CD14-positive monocyte (primary cell): ENCODE measurements around the gene DENND6B. TPM values are rescaled to one million over a fixed set of nuclear protein-coding genes. Genes with fewer than 3 reads are reported as not detected.
A peak's percentile ranks its signal among the peaks of the same experiment; 100 is the strongest.

Experiments used
- DNase-seq, 3 donors: peaks; one replicate each; pipeline ENCODE4 v3.0.0-alpha.2; 2011 to 2022
- H2AFZ ChIP-seq: 2 replicates; pipeline ENCODE4 v1.6.0; 2012; ENCODE audit warnings: mild to moderate bottlenecking, low read depth, low read length, inconsistent platforms; ENCODE audit not compliant: insufficient read depth, poor library complexity, severe bottlenecking
- H3K27ac ChIP-seq, 2 donors: 1 replicate in 1 of 2; 2 replicates in 1 of 2; pipeline ENCODE4 v1.5.1; 2012 to 2013; ENCODE audit warnings: low read length in 2 of 2, control low read depth in 1 of 2, inconsistent platforms in 1 of 2, low read depth in 1 of 2, mild to moderate bottlenecking in 1 of 2
- H3K27me3 ChIP-seq, 2 donors: one replicate each; pipeline versions ENCODE4 v1.6.0 to v1.6.1; 2011 to 2013; ENCODE audit warnings: low read length in 2 of 2; ENCODE audit not compliant: control insufficient read depth in 2 of 2, insufficient read depth in 2 of 2
- H3K36me3 ChIP-seq, 2 donors: replicated peaks in 1 of 2; 1 replicate in 1 of 2; 2 replicates in 1 of 2; pipeline versions ENCODE4 v1.5.1 to v1.6.1; 2012 to 2013; ENCODE audit warnings: low read length in 2 of 2, control low read depth in 1 of 2, inconsistent platforms in 1 of 2, mild to moderate bottlenecking in 1 of 2; ENCODE audit not compliant: insufficient read depth in 2 of 2, control insufficient read depth in 1 of 2
- H3K4me1 ChIP-seq, 2 donors: 1 replicate in 1 of 2; 2 replicates in 1 of 2; pipeline versions ENCODE4 v1.5.1 to v1.6.1; 2012 to 2013; ENCODE audit warnings: low read length in 2 of 2, control low read depth in 1 of 2, inconsistent platforms in 1 of 2, mild to moderate bottlenecking in 1 of 2, moderate library complexity in 1 of 2; ENCODE audit not compliant: insufficient read depth in 2 of 2, control insufficient read depth in 1 of 2
- H3K4me2 ChIP-seq: replicated peaks from 2 replicates; pipeline ENCODE3; 2012; ENCODE audit warnings: low read length, moderate library complexity, mild to moderate bottlenecking; ENCODE audit not compliant: poor library complexity, severe bottlenecking; ENCODE audit errors: extremely low read depth
- H3K4me3 ChIP-seq, 3 experiments: fragments of 200-600 bp in 1 of 3; sonication (generic) in 1 of 3; replicated peaks in 1 of 3; 1 replicate in 2 of 3; 2 replicates in 1 of 3; pipeline ENCODE4 v1.5.1; 2011 to 2013; ENCODE audit warnings: low read length in 3 of 3, mild to moderate bottlenecking in 3 of 3, control low read depth in 2 of 3, low read depth in 2 of 3, inconsistent platforms in 1 of 3, moderate library complexity in 1 of 3
- H3K79me2 ChIP-seq: 2 replicates; pipeline ENCODE4 v1.6.0; 2012; ENCODE audit warnings: mild to moderate bottlenecking, control low read depth, inconsistent platforms, low read length, moderate library complexity; ENCODE audit not compliant: insufficient read depth
- H3K9ac ChIP-seq: 2 replicates; pipeline ENCODE4 v1.6.0; 2017; ENCODE audit warnings: low read length, mild to moderate bottlenecking; ENCODE audit not compliant: insufficient read depth, poor library complexity, severe bottlenecking
- H3K9me3 ChIP-seq, 2 donors: replicated peaks in 1 of 2; 1 replicate in 1 of 2; 2 replicates in 1 of 2; pipeline versions ENCODE4 v1.5.1 to v1.6.1; 2012 to 2013; ENCODE audit warnings: low read length in 2 of 2, control low read depth in 1 of 2; ENCODE audit not compliant: control insufficient read depth in 1 of 2, insufficient read depth in 1 of 2
- H4K20me1 ChIP-seq: 2 replicates; pipeline ENCODE4 v1.6.0; 2012; ENCODE audit warnings: mild to moderate bottlenecking, low read length, control low read depth, moderate library complexity; ENCODE audit not compliant: insufficient read depth
- H3K27ac Mint-ChIP-seq, 7 donors: one replicate each; pipeline ENCODE4 v1.8.0; 2020; ENCODE audit warnings: mild to moderate bottlenecking in 7 of 7, mixed read lengths in 7 of 7, moderate library complexity in 6 of 7, inconsistent platforms in 2 of 7
- H3K27me3 Mint-ChIP-seq, 3 donors: one replicate each; pipeline ENCODE4 v1.8.0; 2021 to 2022; ENCODE audit warnings: low read depth in 3 of 3, mild to moderate bottlenecking in 3 of 3, mixed read lengths in 3 of 3, moderate library complexity in 3 of 3, inconsistent platforms in 1 of 3
- H3K36me3 Mint-ChIP-seq, 2 donors: one replicate each; pipeline ENCODE4 v1.8.0; 2020; ENCODE audit warnings: mixed read lengths in 2 of 2, inconsistent platforms in 1 of 2, mild to moderate bottlenecking in 1 of 2
- H3K4me1 Mint-ChIP-seq: one replicate; pipeline ENCODE4 v1.8.0; 2020; ENCODE audit warnings: mild to moderate bottlenecking, mixed read lengths
- H3K4me3 Mint-ChIP-seq, 2 donors: one replicate each; pipeline ENCODE4 v1.8.0; 2020; ENCODE audit warnings: mild to moderate bottlenecking in 2 of 2, mixed read lengths in 2 of 2, moderate library complexity in 1 of 2
- H3K9me3 Mint-ChIP-seq, 7 donors: one replicate each; pipeline ENCODE4 v1.8.0; 2020 to 2022; ENCODE audit warnings: mixed read lengths in 7 of 7, mild to moderate bottlenecking in 6 of 7, moderate library complexity in 6 of 7, inconsistent platforms in 2 of 7
- CTCF ChIP-seq: fragments of 200-600 bp; IDR thresholded peaks from one replicate; pipeline ENCODE4 v1.8.0; 2022; ENCODE audit warnings: antibody characterized with exemption, mild to moderate bottlenecking
- WGBS: methylation state at CpG from one replicate; pipeline ENCODE4 v1.1.5; 2013; ENCODE audit warnings: missing lambda C conversion rate; ENCODE audit not compliant: insufficient coverage; 5-methylcytosine and 5-hydroxymethylcytosine counted together
- intact Hi-C, 2 donors: fragments of 100-400 bp; cut with micrococcal nuclease; formaldehyde crosslinking; loops; one replicate each; pipeline versions ENCODE4 v1.15.0 to v1.15.1; 2023
- polyA plus RNA-seq, 3 donors: library from polyadenylated mRNA; depleted of rRNA in 1 of 3; unstranded in 2 of 3; stranded (reverse) in 1 of 3; fragments of 300-500 nt in 2 of 3; fragments of >200 nt in 1 of 3; fragmentation: Illumina TruSeq in 2 of 3; gene quantifications; 1 replicate in 2 of 3; 2 replicates in 1 of 3; pipeline ENCODE4 v1.2.3, GENCODE V29; 2012 to 2021

The DENND6B gene
- polyA plus RNA-seq, 3 donors = 1.7 to 10.6 (median 2.1) TPM

- DNase-seq = no peak
- no peaks in the 10 kb centered on the region for H3K4me1 ChIP-seq
- H3K4me2 ChIP-seq = no peak overlapping the region
- WGBS = 100% methylated on average over 1 of the region's 8 CpGs
- TF ChIP-seq CTCF = no peak
- Mint-ChIP-seq H3K4me1 (peaks cover 3% of the 10 kb centered on the region), H3K36me3 (peaks cover 34 to 53% of the 10 kb centered on the region in 2 donors), H3K4me3 (no peak overlapping the region), H3K27ac (peak overlapping the region in 1 of 7 donors; percentile 31), H3K9me3 (peaks cover 0 to 3% (median 0%) of the 10 kb centered on the region in 7 donors), H3K27me3 (no peaks in the 10 kb centered on the region)
- H3K27me3 ChIP-seq = no peaks in the 10 kb centered on the region
- no peak overlapping the region for H2AFZ ChIP-seq
- H3K4me3 ChIP-seq = no peak overlapping the region
- peaks cover 79% of the 10 kb centered on the region for H3K79me2 ChIP-seq
- peaks cover 17 to 46% of the 10 kb centered on the region in 2 donors for H3K36me3 ChIP-seq
- no peak overlapping the region for H3K27ac ChIP-seq
- no peaks in the 10 kb centered on the region for H3K9me3 ChIP-seq
- intact Hi-C loops = loop anchor here in 1 of 2 donors (10.0 kb wide), 1 partner anchor 139 kb away; no protein-coding TSS in a partner anchor
- H4K20me1 ChIP-seq = peaks cover 87% of the 10 kb centered on the region
- H3K9ac ChIP-seq = no peak overlapping the region
Observed at GRCh38 chr22:50356186-50356585, 29.4 kb upstream of the DENND6B start.

GRCh38 chr22:50348058-50348457 lies 21.2 kb upstream of the DENND6B start:
- no peak for DNase-seq
- Mint-ChIP-seq H3K27ac (no peak overlapping the region), H3K4me3 (no peak overlapping the region), H3K9me3 (peaks cover 0 to 2% (median 0%) of the 10 kb centered on the region in 7 donors), H3K4me1 (no peaks in the 10 kb centered on the region), H3K36me3 (peaks cover 12 to 34% of the 10 kb centered on the region in 2 donors), H3K27me3 (no peaks in the 10 kb centered on the region)
- intact Hi-C loops = no loop called here
- Histone ChIP-seq H3K4me2 (no peak overlapping the region), H3K4me3 (no peak overlapping the region), H3K9ac (no peak overlapping the region), H3K27me3 (no peaks in the 10 kb centered on the region), H2AFZ (no peak overlapping the region), H3K79me2 (peaks cover 63% of the 10 kb centered on the region), H3K4me1 (peaks cover 0 to 23% of the 10 kb centered on the region in 2 donors), H4K20me1 (peaks cover 63% of the 10 kb centered on the region), H3K36me3 (peaks cover 4 to 18% of the 10 kb centered on the region in 2 donors), H3K27ac (peak overlapping the region in 1 of 2 donors; percentile 48), H3K9me3 (no peaks in the 10 kb centered on the region)
- WGBS = 89% methylated on average over 2 of the region's 2 CpGs
- no peak for TF ChIP-seq CTCF
